Keratinocyte (primary cell): ENCODE data around the gene FLNB. TPM values are rescaled to one million over a fixed set of nuclear protein-coding genes. Genes with fewer than 3 reads are reported as not detected.

ENCODE experiments used
- DNase-seq: peaks from one replicate; pipeline ENCODE4 v3.0.0-alpha.2; 2011; ENCODE audit warnings: low read depth, missing footprints, low spot score
- FAIRE-seq: peaks from 2 replicates; lab custom pipeline; 2011; peaks lifted over from hg19 to GRCh38; lab: Jason Lieb, UNC
- H2AFZ ChIP-seq: 2 replicates; pipeline ENCODE4 v1.6.0; 2012; ENCODE audit warnings: low read length, control low read depth, inconsistent platforms; ENCODE audit not compliant: control insufficient read depth
- H3K27ac ChIP-seq: 2 replicates; pipeline ENCODE4 v1.5.1; 2011; ENCODE audit warnings: low read length; ENCODE audit not compliant: control insufficient read depth, insufficient read depth
- H3K27me3 ChIP-seq: 3 replicates; pipeline ENCODE4 v1.6.0; 2011; ENCODE audit warnings: low read length; ENCODE audit not compliant: control insufficient read depth, insufficient read depth; ENCODE audit errors: extremely low read depth
- H3K36me3 ChIP-seq, 2 experiments: 2 replicates in 1 of 2; 3 replicates in 1 of 2; pipeline ENCODE4 v1.5.1; 2011; ENCODE audit warnings: low read length in 2 of 2, mild to moderate bottlenecking in 1 of 2; ENCODE audit not compliant: control insufficient read depth in 2 of 2, insufficient read depth in 2 of 2; ENCODE audit errors: extremely low read depth in 1 of 2
- H3K4me1 ChIP-seq: 3 replicates; pipeline ENCODE4 v1.5.1; 2011; ENCODE audit warnings: low read length; ENCODE audit not compliant: control insufficient read depth, insufficient read depth; ENCODE audit errors: extremely low read depth
- H3K4me2 ChIP-seq: 3 replicates; pipeline ENCODE4 v1.6.0; 2011; ENCODE audit warnings: low read depth, low read length; ENCODE audit not compliant: control insufficient read depth, insufficient read depth; ENCODE audit errors: extremely low read depth
- H3K4me3 ChIP-seq, 3 experiments: fragments of 200-600 bp in 1 of 3; sonication (generic) in 1 of 3; 2 replicates in 2 of 3; 3 replicates in 1 of 3; pipeline ENCODE4 v1.5.1; 2011 to 2016; ENCODE audit warnings: low read length in 3 of 3, mild to moderate bottlenecking in 3 of 3, control low read depth in 2 of 3, inconsistent platforms in 1 of 3, low read depth in 1 of 3, mixed read lengths in 1 of 3, mixed run types in 1 of 3, moderate library complexity in 1 of 3; ENCODE audit not compliant: control insufficient read depth in 2 of 3, insufficient read depth in 2 of 3; ENCODE audit errors: extremely low read depth in 1 of 3
- H3K79me2 ChIP-seq: 2 replicates; pipeline ENCODE4 v1.6.0; 2012; ENCODE audit warnings: low read length; ENCODE audit not compliant: control insufficient read depth, insufficient read depth
- H3K9ac ChIP-seq: 3 replicates; pipeline ENCODE4 v1.6.0; 2011; ENCODE audit warnings: low read length; ENCODE audit not compliant: control insufficient read depth, insufficient read depth; ENCODE audit errors: extremely low read depth
- H3K9me1 ChIP-seq: 3 replicates; pipeline ENCODE4 v1.6.0; 2011; ENCODE audit warnings: low read length; ENCODE audit not compliant: control insufficient read depth, insufficient read depth; ENCODE audit errors: extremely low read depth
- H3K9me3 ChIP-seq: 2 replicates; pipeline ENCODE4 v1.5.1; 2012; ENCODE audit warnings: low read depth, low read length; ENCODE audit not compliant: control insufficient read depth
- H4K20me1 ChIP-seq: 3 replicates; pipeline ENCODE4 v1.6.0; 2011; ENCODE audit warnings: low read length; ENCODE audit not compliant: control insufficient read depth, insufficient read depth; ENCODE audit errors: extremely low read depth
- CTCF ChIP-seq, 3 experiments: IDR thresholded peaks in 1 of 3; conservative IDR thresholded peaks in 1 of 3; optimal IDR thresholded peaks in 1 of 3; 2 replicates in 2 of 3; 3 replicates in 1 of 3; pipeline versions ENCODE3 to v1.5.1; 2011; ENCODE audit warnings: low read length in 3 of 3, mild to moderate bottlenecking in 3 of 3, moderate library complexity in 2 of 3, control low read depth in 1 of 3, inconsistent platforms in 1 of 3; ENCODE audit not compliant: insufficient read depth in 2 of 3; ENCODE audit errors: extremely low read depth in 1 of 3
- EZH2 ChIP-seq: IDR thresholded peaks from one replicate; pipeline ENCODE4 v1.6.1; 2012; ENCODE audit warnings: inconsistent platforms, mild to moderate bottlenecking, low read length, moderate library complexity
- dilution Hi-C: fragments of 300-500 bp; cut with MboI; formaldehyde crosslinking; loops from one replicate; pipeline ENCODE4 v1.7.0; 2020; ENCODE audit warnings: low sequenced_read_pairs; ENCODE audit not compliant: extremely low pct_ligation_motif_present
- polyA plus RNA-seq, 5 experiments: library from polyadenylated mRNA; depleted of rRNA in 3 of 5; stranded (reverse) in 3 of 5; stranded (forward) in 1 of 5; unstranded in 1 of 5; fragments of >200 nt; gene quantifications; 1 replicate in 1 of 5; 2 replicates in 3 of 5; 3 replicates in 1 of 5; pipeline versions ENCODE4 v1.2.1 to v1.2.3, GENCODE V29; 2011 to 2012; ENCODE audit warnings: missing spikeins in 2 of 5, low read depth in 1 of 5, low replicate concordance in 1 of 5

FLNB gene
- polyA plus RNA-seq, 1 donor (not counting 4 experiments of a cell fraction or from before 2014, with no cell fraction given): 289 TPM

DNA sequence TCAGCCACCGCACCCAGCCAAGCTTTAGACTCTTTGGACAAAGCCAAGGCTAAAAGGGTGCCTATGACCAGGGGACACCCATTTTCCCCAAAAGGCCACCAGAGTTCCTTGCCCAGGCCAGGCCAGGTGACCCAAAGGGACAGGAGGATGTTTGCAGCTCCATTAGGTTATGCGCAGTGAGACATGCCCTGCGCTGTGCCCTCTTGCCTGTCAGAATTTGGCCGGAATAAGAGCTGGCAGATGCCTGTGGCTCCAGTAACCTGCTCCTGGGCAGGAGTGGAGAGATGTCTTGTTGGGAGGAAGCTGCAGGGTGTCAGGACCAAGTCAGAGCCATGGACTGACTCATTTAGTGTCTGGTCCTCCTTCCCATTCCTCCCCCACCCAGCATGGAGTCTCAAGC, 182.1 kb downstream of the FLNB start:
- no peaks in the 10 kb centered on the region for H3K36me3 ChIP-seq
- no peak for FAIRE-seq

DNA sequence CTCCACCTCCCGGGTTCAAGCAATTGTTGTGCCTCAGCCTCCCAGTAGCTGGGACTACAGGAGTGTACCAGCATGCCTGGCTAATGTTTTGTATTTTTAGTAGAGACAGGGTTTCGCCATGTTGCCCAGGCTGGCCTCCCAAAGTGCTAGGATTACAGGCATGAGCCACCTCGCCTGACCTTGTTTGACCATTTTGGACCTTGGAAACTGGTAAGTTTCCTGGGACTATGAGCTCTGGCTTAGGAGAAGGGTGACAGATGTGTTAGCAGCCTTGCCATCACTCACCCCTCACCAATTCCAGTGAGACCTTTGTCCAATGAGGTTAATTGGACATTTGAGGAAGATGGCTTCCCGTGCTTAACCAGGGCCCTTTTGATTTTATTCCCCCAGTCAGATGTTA, 182.7 kb downstream of the FLNB start:
- no peak overlapping the region for H3K27ac ChIP-seq
- H3K9me3 ChIP-seq: no peaks in the 10 kb centered on the region
- H3K4me3 ChIP-seq: no peak overlapping the region
- H3K4me2 ChIP-seq: no peak overlapping the region
- H2AFZ ChIP-seq: no peak overlapping the region
- dilution Hi-C loops: no loop called here
- H3K36me3 ChIP-seq: no peaks in the 10 kb centered on the region
- H3K27me3 ChIP-seq: no peaks in the 10 kb centered on the region
- no peak for TF ChIP-seq EZH2
- TF ChIP-seq CTCF (optimal IDR thresholded peaks at IDR 0.05 in 1 of 3, IDR thresholded peaks at IDR 0.05 in 1 of 3, conservative IDR thresholded peaks at IDR 0.05 in 1 of 3; ENCODE audit: extremely low read depth in 1 of 3, insufficient read depth in 2 of 3, low read length in 3 of 3): no peak
- no peaks in the 10 kb centered on the region for H3K79me2 ChIP-seq
- H3K4me1 ChIP-seq: peaks cover 18% of the 10 kb centered on the region
- H3K9me1 ChIP-seq: no peaks in the 10 kb centered on the region
- FAIRE-seq (no peak), DNase-seq (no peak)
- H4K20me1 ChIP-seq: no peaks in the 10 kb centered on the region
- no peak overlapping the region for H3K9ac ChIP-seq

More for the DNA sequence above, 182.1 kb downstream of the FLNB start:
- Histone ChIP-seq H3K4me3 (no peak overlapping the region), H3K4me1 (peaks cover 18% of the 10 kb centered on the region), H2AFZ (no peak overlapping the region), H3K9me3 (no peaks in the 10 kb centered on the region), H3K9me1 (no peaks in the 10 kb centered on the region), H3K9ac (no peak overlapping the region), H3K27ac (no peak overlapping the region), H4K20me1 (no peaks in the 10 kb centered on the region), H3K4me2 (no peak overlapping the region), H3K27me3 (no peaks in the 10 kb centered on the region), H3K79me2 (no peaks in the 10 kb centered on the region)
- dilution Hi-C loops: no loop called here
- DNase-seq: no peak
- TF ChIP-seq EZH2 (no peak), CTCF (optimal IDR thresholded peaks at IDR 0.05 in 1 of 3, IDR thresholded peaks at IDR 0.05 in 1 of 3, conservative IDR thresholded peaks at IDR 0.05 in 1 of 3; ENCODE audit: extremely low read depth in 1 of 3, insufficient read depth in 2 of 3, low read length in 3 of 3) (no peak)
